Lung (tissue), 12 donors: ENCODE measurements around the gene C17orf50. TPM values are rescaled to one million over a fixed set of nuclear protein-coding genes. Genes with fewer than 3 reads are reported as not detected.

ENCODE experiments used
- ATAC-seq: fragments of 200-7000 bp; cut with Tn5 transposase; one replicate; pipeline ENCODE4 v1.9.1; 2020; ENCODE audit warnings: moderate number of reproducible peaks; ENCODE audit not compliant: insufficient read depth, low FRiP score
- DNase-seq, 3 donors: peaks; one replicate each; pipeline ENCODE4 v3.0.0-alpha.2; 2013 to 2017
- H3K27ac ChIP-seq, 2 donors: one replicate each; pipeline ENCODE4 v1.5.1; 2013; ENCODE audit warnings: mild to moderate bottlenecking in 2 of 2, moderate library complexity in 2 of 2, control low read depth in 1 of 2, inconsistent platforms in 1 of 2, low read depth in 1 of 2, low read length in 1 of 2
- H3K27me3 ChIP-seq, 3 donors: one replicate each; pipeline ENCODE4 v1.5.1; 2013; ENCODE audit warnings: low read length in 2 of 3; ENCODE audit not compliant: control insufficient read depth in 3 of 3, insufficient read depth in 3 of 3
- H3K36me3 ChIP-seq, 4 donors: one replicate each; pipeline ENCODE4 v1.5.1; 2013; ENCODE audit warnings: low read length in 4 of 4, mild to moderate bottlenecking in 1 of 4, moderate library complexity in 1 of 4; ENCODE audit not compliant: control insufficient read depth in 4 of 4, insufficient read depth in 4 of 4
- H3K4me1 ChIP-seq, 5 donors: one replicate each; pipeline ENCODE4 v1.5.1; 2013; ENCODE audit warnings: low read length in 5 of 5, mild to moderate bottlenecking in 2 of 5, moderate library complexity in 1 of 5; ENCODE audit not compliant: control insufficient read depth in 5 of 5, insufficient read depth in 5 of 5
- H3K4me3 ChIP-seq: one replicate; pipeline ENCODE4 v1.5.1; 2013; ENCODE audit warnings: mild to moderate bottlenecking, control low read depth, moderate library complexity
- H3K9ac ChIP-seq, 2 donors: one replicate each; pipeline ENCODE4 v1.5.1; 2013; ENCODE audit warnings: low read length in 2 of 2, control low read depth in 1 of 2; ENCODE audit not compliant: insufficient read depth in 1 of 2
- H3K9me3 ChIP-seq, 4 donors: one replicate each; pipeline ENCODE4 v1.5.1; 2013; ENCODE audit warnings: low read length in 3 of 4, mild to moderate bottlenecking in 1 of 4, moderate library complexity in 1 of 4; ENCODE audit not compliant: control insufficient read depth in 4 of 4, insufficient read depth in 3 of 4
- CTCF ChIP-seq: IDR thresholded peaks from 2 replicates; pipeline ENCODE4 v1.5.1; 2012; ENCODE audit warnings: mild to moderate bottlenecking; ENCODE audit errors: control extremely low read depth, extremely low read depth
- WGBS, 2 donors: extraction: QIAGEN DNeasy Blood & Tissue Kit; methylation state at CpG; one replicate each; pipeline ENCODE4 v1.1.7; 2013; 5-methylcytosine and 5-hydroxymethylcytosine counted together
- polyA plus RNA-seq, 2 donors: library from polyadenylated mRNA; stranded (reverse); fragments of 200-250 nt; gene quantifications; one replicate each; pipeline ENCODE4 v1.2.1, GENCODE V29; 2013
- total RNA-seq, 2 donors: library from RNA; depleted of rRNA in 1 of 2; stranded (reverse); fragments of >200 nt in 1 of 2; gene quantifications; one replicate each; pipeline ENCODE4 v1.2.1, GENCODE V29; 2014 to 2021
- donor health status: control.
- donor health status: control.
- donor health status: Bipolar disorder and iron deficiency.
- donor health status: healthy.
- donor health status: DM: yes; HTN: yes; CAD: no.

The C17orf50 gene
- total and polyA plus RNA-seq, 4 donors = 0.18 to 0.40 (median 0.26) TPM; not detected in 1

DNA sequence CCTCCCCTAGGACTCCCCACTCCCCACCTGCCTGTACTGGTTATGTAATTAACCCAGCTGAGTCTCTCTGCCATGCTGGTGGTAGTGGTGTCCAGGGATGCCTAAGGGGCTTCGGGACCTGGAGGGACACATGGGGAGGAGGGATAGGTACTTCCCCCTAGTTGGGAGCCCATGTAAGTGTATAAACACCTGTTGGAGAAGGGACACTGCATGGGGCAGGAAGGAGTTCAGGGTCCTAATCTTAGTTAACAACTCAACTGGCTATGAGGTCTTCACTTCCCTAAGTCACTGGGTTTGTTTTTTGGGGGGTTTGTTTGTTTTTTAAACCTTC, 27.9 kb upstream of the C17orf50 start:
- no peaks in the 10 kb centered on the region for H3K27me3 ChIP-seq
- 78 to 92% methylated on average over 1 of the region's 1 CpG for WGBS, 2 donors
- no peak overlapping the region for H3K9ac ChIP-seq
- no peak for DNase-seq
- TF ChIP-seq CTCF = no peak
- H3K4me3 ChIP-seq = no peak overlapping the region
- H3K36me3 ChIP-seq = peaks cover 0 to 3% (median 0%) of the 10 kb centered on the region in 4 donors
- no peaks in the 10 kb centered on the region for H3K9me3 ChIP-seq
- no peak overlapping the region for H3K27ac ChIP-seq
- ATAC-seq = no peak
- H3K4me1 ChIP-seq = peaks cover 0 to 11% (median 4%) of the 10 kb centered on the region in 5 donors

DNA sequence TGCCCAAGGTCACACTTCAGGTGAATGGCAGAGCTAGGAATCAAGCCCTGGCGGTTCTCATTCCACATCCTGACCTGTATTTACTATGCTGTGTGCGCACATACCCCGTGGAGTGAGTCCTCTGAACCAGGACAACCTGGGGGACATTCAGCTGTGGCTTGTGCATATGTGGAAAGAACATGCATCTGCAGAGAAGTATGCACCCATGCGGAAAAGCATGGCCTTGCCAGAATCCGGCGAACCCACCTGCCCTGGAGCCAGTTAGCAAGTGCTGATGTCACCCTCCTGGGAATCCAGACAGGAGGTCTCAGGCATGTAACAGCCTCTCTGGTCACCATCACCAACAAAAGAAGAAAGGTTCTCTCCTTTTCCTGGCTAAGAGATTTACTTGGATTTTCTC, 27.3 kb upstream of the C17orf50 start:
- no peak overlapping the region for H3K4me3 ChIP-seq
- no peaks in the 10 kb centered on the region for H3K27me3 ChIP-seq
- no peak for DNase-seq
- H3K27ac ChIP-seq = no peak overlapping the region
- H3K4me1 ChIP-seq = peaks cover 0 to 11% (median 4%) of the 10 kb centered on the region in 5 donors
- no peaks in the 10 kb centered on the region for H3K9me3 ChIP-seq
- TF ChIP-seq CTCF = no peak
- WGBS, 2 donors = 92 to 94% methylated on average over 6 of the region's 6 CpGs
- peaks cover 0 to 2% (median 0%) of the 10 kb centered on the region in 4 donors for H3K36me3 ChIP-seq
- no peak overlapping the region for H3K9ac ChIP-seq
- ATAC-seq = no peak

GRCh38 chr17:35734396-35734795, 26.3 kb upstream of the C17orf50 start:
- ATAC-seq = no peak
- 90 to 94% methylated on average over 7 of the region's 7 CpGs for WGBS, 2 donors
- no peak for TF ChIP-seq CTCF
- Histone ChIP-seq H3K9me3 (no peaks in the 10 kb centered on the region), H3K4me1 (peaks cover 0 to 11% (median 4%) of the 10 kb centered on the region in 5 donors), H3K27me3 (peaks cover 0 to under 1% (median 0%) of the 10 kb centered on the region in 3 donors), H3K36me3 (no peaks in the 10 kb centered on the region), H3K9ac (no peak overlapping the region), H3K27ac (no peak overlapping the region), H3K4me3 (no peak overlapping the region)
- DNase-seq = no peak

- no peaks in the 10 kb centered on the region for H3K36me3 ChIP-seq
- 85 to 92% methylated on average over 28 to 29 of the region's 29 CpGs for WGBS, 2 donors
- peaks cover 0 to 11% (median 4%) of the 10 kb centered on the region in 5 donors for H3K4me1 ChIP-seq
- no peak for ATAC-seq
- H3K9me3 ChIP-seq = no peaks in the 10 kb centered on the region
- H3K9ac ChIP-seq = no peak overlapping the region
- no peak for DNase-seq
- peaks cover 0 to 5% (median 3%) of the 10 kb centered on the region in 3 donors for H3K27me3 ChIP-seq
- no peak for TF ChIP-seq CTCF
- H3K27ac ChIP-seq = no peak overlapping the region
- H3K4me3 ChIP-seq = no peak overlapping the region
Observed at GRCh38 chr17:35735036-35735805, 25.5 kb upstream of the C17orf50 start.
